22Rv1 (cell line): ENCODE results near the gene MYMX.

Source experiments
- CTCF ChIP-seq: fragments of 450-650 bp; IDR thresholded peaks from 2 replicates; pipeline ENCODE4 v1.5.1; 2017; ENCODE audit warnings: mild to moderate bottlenecking
- ZFX ChIP-seq: fragments of 450-650 bp; IDR thresholded peaks from 2 replicates; pipeline ENCODE4 v1.6.1; 2017; ENCODE audit warnings: antibody characterized with exemption, borderline replicate concordance

- no peak for TF ChIP-seq CTCF
- no peak for TF ChIP-seq ZFX
Observed at GRCh38 chr6:44188819-44189218, 27.9 kb upstream of the MYMX start.
